ENCODE data around the gene CETN3.
"Not testable (repeated sequence)": the region's sequence is repeated elsewhere in the genome, so short reads cannot be mapped to it uniquely, and the experiment has no call there.

Gene CETN3

DNA sequence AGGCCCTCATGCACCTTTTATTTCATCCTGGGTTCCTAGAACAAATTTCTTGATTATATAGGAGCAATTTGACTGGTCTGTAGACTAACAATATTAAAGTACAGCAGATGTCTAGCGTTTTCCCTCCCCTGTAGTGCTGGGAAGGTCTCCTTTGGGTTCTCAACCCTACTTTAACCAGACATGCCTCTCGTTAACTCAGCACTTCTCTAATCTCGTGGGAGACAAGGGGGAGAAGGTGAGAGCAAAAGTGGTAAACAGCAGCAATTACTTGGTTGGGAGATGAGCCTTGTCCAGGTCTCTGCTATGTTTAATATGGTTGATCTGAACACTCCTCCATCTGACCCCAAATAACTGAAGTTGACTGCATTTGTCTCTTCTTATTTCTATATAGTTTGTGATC is 22.0 kb downstream of the CETN3 start:
- H3K4me3 ChIP-seq: no peak overlapping the region
- H4K20me1 ChIP-seq: no peaks in the 10 kb centered on the region
- no peak overlapping the region for H3K4me2 ChIP-seq
- no peaks in the 10 kb centered on the region for H3K27me3 ChIP-seq
- no peaks in the 10 kb centered on the region for H3K4me1 ChIP-seq
- no peak overlapping the region for H3K27ac ChIP-seq
- peaks cover 0 to 8% (median 4%) of the 10 kb centered on the region in 11 experiments; a peak in 12 of 22 replicates for H3K36me3 ChIP-seq
- TF ChIP-seq Cebpa-rat (IDR thresholded peaks at IDR 0.05): no peak
- no peak overlapping the region for H3K9ac ChIP-seq
- peaks cover 0 to 4% (median 0%) of the 10 kb centered on the region in 11 experiments; a peak in 2 of 22 replicates for H3K9me3 ChIP-seq (replicated peaks in 1 of 11)

DNA sequence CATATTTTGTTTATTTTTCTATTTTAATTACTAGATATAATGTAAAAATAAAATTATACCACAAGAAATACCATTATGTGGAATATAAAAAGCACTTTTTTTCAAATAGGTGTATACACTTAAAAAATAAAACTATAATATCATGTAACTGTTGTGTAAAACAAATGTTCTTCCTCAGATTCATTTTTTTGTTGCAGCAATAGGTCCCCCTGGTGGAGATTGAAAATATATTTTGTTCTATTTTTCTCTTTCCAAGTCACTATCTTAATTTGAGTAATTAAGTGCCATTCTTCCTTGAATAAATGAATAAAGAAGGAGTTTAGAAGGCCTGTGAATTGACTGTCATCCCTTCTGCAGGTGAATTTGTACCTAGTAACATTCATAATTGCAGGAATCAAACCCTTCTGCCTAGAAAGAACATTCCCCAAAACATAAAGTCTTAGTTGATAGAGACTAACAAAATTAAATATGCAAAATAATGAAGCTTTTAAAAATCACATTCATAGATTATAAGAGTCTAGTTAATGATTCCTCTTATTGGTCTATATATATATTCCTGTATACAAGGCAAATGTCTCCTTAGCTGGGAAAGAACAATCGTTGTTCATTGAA is 23.4 kb downstream of the CETN3 start:
- Histone ChIP-seq H3K9ac (no peak overlapping the region), H3K9me3 (replicated peaks in 1 of 11) (no peaks in the 10 kb centered on the region), H4K20me1 (no peaks in the 10 kb centered on the region), H3K4me3 (no peak overlapping the region), H3K36me3 (no peaks in the 10 kb centered on the region), H3K4me2 (no peak overlapping the region), H3K4me1 (no peaks in the 10 kb centered on the region), H3K27ac (no peak overlapping the region), H3K27me3 (no peaks in the 10 kb centered on the region)
- no peak for TF ChIP-seq Cebpa-rat (IDR thresholded peaks at IDR 0.05)

DNA sequence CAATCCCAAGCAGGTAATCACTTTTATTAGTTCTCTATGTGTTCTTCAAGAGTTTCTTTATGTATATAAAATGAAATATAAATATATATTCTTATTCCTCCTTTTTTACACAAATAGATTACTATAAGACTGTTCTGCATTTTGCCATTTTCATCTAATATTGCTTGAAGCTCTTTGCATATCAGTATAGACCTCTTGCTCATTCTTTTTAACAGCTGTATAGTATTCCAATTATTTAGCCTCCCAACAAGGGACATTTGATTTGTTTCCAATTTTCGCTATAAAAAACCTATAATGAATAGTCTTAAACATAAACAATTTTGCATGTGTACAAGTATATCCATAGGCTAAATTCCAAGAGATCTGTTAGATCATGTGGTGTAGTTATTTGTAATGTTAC is 25.2 kb downstream of the CETN3 start:
- Histone ChIP-seq H3K4me2 (no peak overlapping the region), H3K9me3 (replicated peaks in 1 of 11) (no peaks in the 10 kb centered on the region), H3K27ac (no peak overlapping the region), H3K4me1 (no peaks in the 10 kb centered on the region), H3K27me3 (no peaks in the 10 kb centered on the region), H3K4me3 (no peak overlapping the region), H3K9ac (no peak overlapping the region), H4K20me1 (no peaks in the 10 kb centered on the region), H3K36me3 (no peaks in the 10 kb centered on the region)
- TF ChIP-seq Cebpa-rat (IDR thresholded peaks at IDR 0.05): no peak

DNA sequence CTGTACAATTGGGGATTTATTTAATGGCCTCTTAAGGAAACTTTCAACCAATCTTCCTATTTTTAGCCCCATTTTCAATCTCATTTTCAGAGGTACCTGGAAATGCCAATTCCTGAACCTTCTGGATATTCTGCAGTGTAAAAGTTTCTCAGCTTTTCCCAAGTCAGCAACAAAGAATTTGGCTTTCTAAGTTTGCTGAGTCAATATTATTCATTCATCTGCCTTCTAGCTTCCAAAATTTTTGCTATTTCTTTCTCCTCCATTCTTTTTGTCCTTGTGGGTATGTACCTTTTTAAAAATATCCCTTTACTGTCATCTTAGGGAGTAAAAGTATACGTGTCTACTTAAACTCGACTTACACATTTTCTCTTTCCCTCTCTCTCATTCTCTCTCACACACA is 25.7 kb downstream of the CETN3 start:
- TF ChIP-seq Cebpa-rat (IDR thresholded peaks at IDR 0.05): no peak
- Histone ChIP-seq H3K27me3 (no peaks in the 10 kb centered on the region), H3K9ac (no peak overlapping the region), H3K27ac (no peak overlapping the region), H3K4me2 (no peak overlapping the region), H3K4me1 (no peaks in the 10 kb centered on the region), H3K9me3 (replicated peaks in 1 of 11) (no peaks in the 10 kb centered on the region), H3K4me3 (no peak overlapping the region), H3K36me3 (no peaks in the 10 kb centered on the region), H4K20me1 (no peaks in the 10 kb centered on the region)

DNA sequence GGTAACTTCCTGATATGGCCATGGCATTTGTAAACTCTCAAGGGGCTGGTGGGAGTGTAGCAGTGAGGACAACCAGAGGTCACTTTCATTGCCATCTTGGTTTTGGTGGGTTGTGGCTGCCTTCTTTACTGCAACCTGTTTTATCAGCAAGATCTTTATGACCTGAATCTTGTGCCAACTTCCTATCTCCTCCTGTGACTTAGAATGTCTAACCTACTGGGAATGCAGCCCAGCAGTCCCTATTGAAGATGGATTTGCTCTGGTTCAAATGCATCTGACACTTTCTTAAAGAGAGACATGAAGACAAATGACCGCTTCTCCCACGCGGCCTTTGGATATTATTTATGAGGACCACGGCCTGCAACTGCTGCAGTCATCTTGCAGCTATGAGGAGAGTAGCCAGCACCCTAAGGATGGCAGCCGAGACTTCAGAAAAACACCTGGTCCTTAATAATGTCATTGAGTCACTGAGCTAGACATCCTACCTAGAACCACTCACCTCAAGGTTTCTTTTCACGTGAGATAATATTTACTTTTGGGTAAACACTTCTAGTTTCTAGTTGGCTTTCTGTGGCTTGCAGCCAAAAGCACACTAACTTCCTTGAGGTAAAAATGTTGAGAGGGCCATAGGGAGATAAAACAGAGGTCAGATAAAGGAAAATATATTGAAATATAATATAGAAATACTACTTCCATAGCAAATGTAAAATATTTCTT is 28.2 kb downstream of the CETN3 start:
- Histone ChIP-seq H3K4me3 (no peak overlapping the region), H3K4me2 (no peak overlapping the region), H3K36me3 (no peaks in the 10 kb centered on the region), H3K9me3 (replicated peaks in 1 of 11) (no peaks in the 10 kb centered on the region), H3K4me1 (no peaks in the 10 kb centered on the region), H3K27me3 (no peaks in the 10 kb centered on the region), H4K20me1 (no peaks in the 10 kb centered on the region), H3K9ac (no peak overlapping the region), H3K27ac (no peak overlapping the region)
- no peak for TF ChIP-seq Cebpa-rat (IDR thresholded peaks at IDR 0.05)

DNA sequence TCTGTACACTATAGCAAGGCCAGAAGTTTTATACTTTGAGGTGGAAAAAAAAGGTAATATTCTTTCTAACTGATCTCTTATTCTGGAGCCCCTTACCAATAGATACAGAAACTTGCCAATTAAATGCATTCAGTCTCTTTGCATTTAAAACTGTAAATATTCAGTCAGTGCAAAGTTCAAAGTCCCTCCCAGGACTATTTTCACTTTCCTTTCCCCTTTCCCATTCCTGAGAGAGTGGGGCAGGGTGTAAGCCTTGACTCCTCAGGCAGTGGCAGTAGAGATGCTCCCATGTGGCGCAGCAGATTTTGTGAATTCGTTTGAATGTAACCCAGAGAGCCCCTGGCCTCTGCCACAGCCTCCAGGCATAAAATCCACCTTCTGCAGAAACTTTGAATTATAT is 29.9 kb downstream of the CETN3 start:
- TF ChIP-seq Cebpa-rat (IDR thresholded peaks at IDR 0.05): no peak
- no peaks in the 10 kb centered on the region; a peak in 1 of 22 replicates for H3K9me3 ChIP-seq (replicated peaks in 1 of 11)
- no peak overlapping the region for H3K9ac ChIP-seq
- no peak overlapping the region for H3K27ac ChIP-seq
- H3K36me3 ChIP-seq: no peaks in the 10 kb centered on the region
- no peak overlapping the region for H3K4me2 ChIP-seq
- H3K4me3 ChIP-seq: no peak overlapping the region
- H3K27me3 ChIP-seq: no peaks in the 10 kb centered on the region
- H3K4me1 ChIP-seq: no peaks in the 10 kb centered on the region
- no peaks in the 10 kb centered on the region for H4K20me1 ChIP-seq

DNA sequence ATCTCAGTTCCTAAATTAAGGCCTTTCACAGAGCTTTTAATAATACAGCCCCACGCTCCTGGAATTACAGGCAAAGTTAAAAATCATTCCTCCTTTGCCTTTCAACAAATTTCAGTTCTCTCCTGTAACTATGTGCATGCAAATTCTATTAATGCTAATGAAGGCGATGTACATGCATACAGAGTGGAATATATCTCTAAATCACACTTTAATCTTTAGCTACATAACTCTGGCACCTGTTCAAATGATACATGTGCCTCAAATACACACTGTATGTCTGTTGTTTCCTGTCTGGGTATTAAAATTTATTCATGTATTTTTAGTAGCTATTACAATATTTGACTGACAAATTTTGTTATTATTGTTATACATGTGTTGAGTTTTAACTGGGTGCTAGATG is 30.8 kb downstream of the CETN3 start:
- no peak overlapping the region for H3K4me3 ChIP-seq
- no peak for TF ChIP-seq Cebpa-rat (IDR thresholded peaks at IDR 0.05)
- no peak overlapping the region for H3K4me2 ChIP-seq
- no peak overlapping the region for H3K27ac ChIP-seq
- no peaks in the 10 kb centered on the region; a peak in 1 of 22 replicates for H3K9me3 ChIP-seq (replicated peaks in 1 of 11)
- no peaks in the 10 kb centered on the region for H3K4me1 ChIP-seq
- no peak overlapping the region for H3K9ac ChIP-seq
- H3K36me3 ChIP-seq: no peaks in the 10 kb centered on the region
- no peaks in the 10 kb centered on the region for H4K20me1 ChIP-seq
- H3K27me3 ChIP-seq: no peaks in the 10 kb centered on the region

DNA sequence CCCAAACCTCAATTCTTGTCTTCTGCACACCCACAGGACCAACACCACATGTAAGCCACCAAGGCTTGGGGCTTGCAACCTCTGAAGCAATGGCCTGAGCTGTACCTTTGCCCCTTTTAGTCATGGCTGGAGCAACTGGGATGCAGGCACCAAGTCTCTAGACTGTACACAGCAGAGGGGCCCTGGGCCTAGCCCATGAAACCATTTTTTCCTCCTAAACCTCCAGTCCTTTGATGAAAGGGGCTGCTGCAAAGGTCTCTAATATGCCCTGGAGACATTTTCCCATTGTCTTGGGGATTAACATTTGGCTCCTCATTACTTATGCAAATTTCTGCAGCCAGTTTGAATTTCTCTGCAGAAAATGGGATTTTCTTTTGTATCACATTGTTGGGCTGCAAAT is 38.3 kb downstream of the CETN3 start:
- H3K4me2 ChIP-seq, H3K36me3 ChIP-seq, H3K4me1 ChIP-seq, H4K20me1 ChIP-seq, H3K4me3 ChIP-seq, H3K27me3 ChIP-seq, H3K9ac ChIP-seq, H3K27ac ChIP-seq: not testable (repeated sequence)
- peaks cover 23 to 30% (median 25%) of the 10 kb centered on the region in 11 experiments for H3K9me3 ChIP-seq (replicated peaks in 1 of 11)

DNA sequence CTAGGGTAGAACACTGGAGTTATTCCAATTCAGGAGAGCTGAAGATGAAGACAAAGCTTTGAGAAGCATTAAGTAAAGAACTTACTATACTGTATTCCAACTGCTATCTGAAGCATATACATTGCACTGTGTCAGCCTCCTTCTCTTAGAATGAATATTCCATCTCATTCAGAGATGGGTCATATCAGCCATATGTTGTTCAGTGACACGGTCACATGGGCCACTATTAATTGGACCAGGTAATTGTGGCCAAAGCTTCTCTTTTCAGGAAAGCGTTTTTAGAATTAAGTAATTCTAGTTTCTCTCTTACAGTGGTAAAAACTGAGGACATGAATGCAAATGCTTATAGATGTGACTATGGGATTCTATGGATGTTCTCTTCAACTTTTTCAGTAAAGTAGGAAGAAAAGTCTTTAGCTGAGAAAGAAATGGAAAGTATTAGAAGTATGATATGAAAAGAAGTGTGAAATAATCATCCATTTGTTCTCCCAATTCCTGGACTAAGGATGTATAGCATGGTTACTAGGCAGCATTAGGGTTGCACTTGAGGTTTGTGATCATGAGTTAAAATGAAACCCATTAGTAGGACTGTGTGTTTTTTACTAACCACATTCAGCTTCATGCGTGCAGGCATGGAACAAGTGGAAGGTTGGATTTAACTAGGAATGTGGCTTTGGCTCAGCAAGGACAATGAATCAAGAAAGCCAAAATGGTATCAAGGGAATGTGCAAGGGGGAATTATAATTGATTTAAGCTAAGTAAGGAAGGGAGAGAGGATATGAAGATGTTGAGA is 40.9 kb downstream of the CETN3 start:
- H3K9ac ChIP-seq: no peak overlapping the region
- no peaks in the 10 kb centered on the region for H3K4me1 ChIP-seq
- no peak for TF ChIP-seq Cebpa-rat (IDR thresholded peaks at IDR 0.05)
- H3K4me3 ChIP-seq: no peak overlapping the region
- H4K20me1 ChIP-seq: no peaks in the 10 kb centered on the region
- no peak overlapping the region for H3K27ac ChIP-seq
- H3K36me3 ChIP-seq: no peaks in the 10 kb centered on the region; a peak in 1 of 22 replicates
- H3K9me3 ChIP-seq (replicated peaks in 1 of 11): peaks cover 23 to 30% (median 25%) of the 10 kb centered on the region in 11 experiments
- no peak overlapping the region for H3K4me2 ChIP-seq
- H3K27me3 ChIP-seq: no peaks in the 10 kb centered on the region

Data from BLaER1 treated with 17β-estradiol and CSF1 and Interleukin-3, amounts not matched to agents 10 nM and 100 nM (cell line).